ENCODE results near the gene FKBP11. TPM values are rescaled to one million over a fixed set of nuclear protein-coding genes. Genes with fewer than 3 reads are reported as not detected.

The FKBP11 gene
- total RNA-seq, 1 experiment from 2014 or later: 83.2 TPM

GRCh38 chr12:48952691-48953090 lies 27.4 kb upstream of the FKBP11 start:
- no peaks in the 10 kb centered on the region for H3K9me3 Mint-ChIP-seq (ENCODE audit: unreplicated experiment)
- H3K27me3 Mint-ChIP-seq (ENCODE audit: insufficient read depth, unreplicated experiment): no peaks in the 10 kb centered on the region
- no peak overlapping the region for H3K27ac Mint-ChIP-seq (ENCODE audit: unreplicated experiment)
- no peaks in the 10 kb centered on the region for H3K27me3 ChIP-seq (replicated peaks; ENCODE audit: control insufficient read depth, insufficient read depth, low read length)
- H3K4me3 ChIP-seq (ENCODE audit: low read depth, low read length): no peak overlapping the region
- H3K4me1 Mint-ChIP-seq (ENCODE audit: low read depth, unreplicated experiment): peaks cover 10% of the 10 kb centered on the region
- H3K36me3 Mint-ChIP-seq (ENCODE audit: insufficient read depth, unreplicated experiment): peaks cover 52% of the 10 kb centered on the region
- no TSS peak for BruUV-seq (replicated peaks)
- ChIA-PET POLR2A (no interaction called here), CTCF (interaction anchor here (1.0 kb wide), 1 partner anchor 28 kb away, joined by 3 read pairs; no protein-coding TSS in a partner anchor)
- TF ChIP-seq CTCF (IDR thresholded peaks at IDR 0.05; ENCODE audit: insufficient read depth in 1 of 2, low read depth in 1 of 2, low read length in 1 of 2, severe bottlenecking in 1 of 2, unreplicated experiment in 1 of 2): no peak
- no peak overlapping the region for H3K4me3 Mint-ChIP-seq (ENCODE audit: unreplicated experiment)
- peaks cover 8% of the 10 kb centered on the region; the same call in 1 of the 2 replicates for H3K4me1 ChIP-seq
- DNase-seq: no peak
- no peaks in the 10 kb centered on the region; the same call in 1 of the 2 replicates for H3K36me3 ChIP-seq (ENCODE audit: control insufficient read depth, insufficient read depth, low read length)
- no peaks in the 10 kb centered on the region for H3K9me3 ChIP-seq
- intact Hi-C loops (cut with micrococcal nuclease; ENCODE audit: unreplicated experiment): no loop called here

GRCh38 chr12:48947727-48948126 lies 22.4 kb upstream of the FKBP11 start:
- Mint-ChIP-seq H3K9me3 (ENCODE audit: unreplicated experiment) (no peaks in the 10 kb centered on the region), H3K4me3 (ENCODE audit: unreplicated experiment) (no peak overlapping the region), H3K27ac (ENCODE audit: unreplicated experiment) (no peak overlapping the region), H3K27me3 (ENCODE audit: insufficient read depth, unreplicated experiment) (no peaks in the 10 kb centered on the region), H3K4me1 (ENCODE audit: low read depth, unreplicated experiment) (peaks cover 7% of the 10 kb centered on the region), H3K36me3 (ENCODE audit: insufficient read depth, unreplicated experiment) (peaks cover 41% of the 10 kb centered on the region)
- intact Hi-C loops (cut with micrococcal nuclease; ENCODE audit: unreplicated experiment): no loop called here
- no peak overlapping the region for H3K4me3 ChIP-seq (ENCODE audit: low read depth, low read length)
- ChIA-PET CTCF (interaction anchor here (1.0 to 1.2 kb wide), 3 partner anchors 12 to 49 kb away, joined by 3 read pairs; partner anchors contain the start of gene FKBP11), POLR2A (no interaction called here)
- H3K9me3 ChIP-seq: no peaks in the 10 kb centered on the region
- no peak for DNase-seq
- no peaks in the 10 kb centered on the region; the same call in none of the 2 replicates for H3K36me3 ChIP-seq (ENCODE audit: control insufficient read depth, insufficient read depth, low read length)
- no TSS peak for BruUV-seq (replicated peaks)
- TF ChIP-seq CTCF (IDR thresholded peaks at IDR 0.05; ENCODE audit: insufficient read depth in 1 of 2, low read depth in 1 of 2, low read length in 1 of 2, severe bottlenecking in 1 of 2, unreplicated experiment in 1 of 2): no peak
- no peaks in the 10 kb centered on the region for H3K27me3 ChIP-seq (replicated peaks; ENCODE audit: control insufficient read depth, insufficient read depth, low read length)
- H3K4me1 ChIP-seq: no peaks in the 10 kb centered on the region

GRCh38 chr12:48946943-48947342 lies 21.7 kb upstream of the FKBP11 start:
- Mint-ChIP-seq H3K27ac (ENCODE audit: unreplicated experiment) (no peak overlapping the region), H3K9me3 (ENCODE audit: unreplicated experiment) (no peaks in the 10 kb centered on the region), H3K27me3 (ENCODE audit: insufficient read depth, unreplicated experiment) (no peaks in the 10 kb centered on the region), H3K4me1 (ENCODE audit: low read depth, unreplicated experiment) (peaks cover 7% of the 10 kb centered on the region), H3K4me3 (ENCODE audit: unreplicated experiment) (no peak overlapping the region), H3K36me3 (ENCODE audit: insufficient read depth, unreplicated experiment) (peaks cover 33% of the 10 kb centered on the region)
- CTCF ChIA-PET: interaction anchor here (0.7 to 1.2 kb wide), 3 partner anchors 11 to 22 kb away, joined by 3 to 7 read pairs (median 3); partner anchors contain the start of gene FKBP11
- no peak for DNase-seq
- no TSS peak for BruUV-seq (replicated peaks)
- Histone ChIP-seq H3K4me1 (no peaks in the 10 kb centered on the region), H3K36me3 (ENCODE audit: control insufficient read depth, insufficient read depth, low read length) (no peaks in the 10 kb centered on the region; the same call in none of the 2 replicates), H3K9me3 (no peaks in the 10 kb centered on the region), H3K4me3 (ENCODE audit: low read depth, low read length) (no peak overlapping the region), H3K27me3 (replicated peaks; ENCODE audit: control insufficient read depth, insufficient read depth, low read length) (no peaks in the 10 kb centered on the region)
- intact Hi-C loops (cut with micrococcal nuclease; ENCODE audit: unreplicated experiment): no loop called here
- TF ChIP-seq CTCF (IDR thresholded peaks at IDR 0.05; ENCODE audit: insufficient read depth in 1 of 2, low read depth in 1 of 2, low read length in 1 of 2, severe bottlenecking in 1 of 2, unreplicated experiment in 1 of 2): no peak
- POLR2A ChIA-PET: no interaction called here
